H1 (cell line): ENCODE results near the gene ESYT2. TPM values are rescaled to one million over a fixed set of nuclear protein-coding genes. Genes with fewer than 3 reads are reported as not detected.

ENCODE experiments used
- CTCF ChIA-PET: fragments of 300-600 bp; sonication (Branson Sonifier 250); formaldehyde crosslinking; loops from one replicate; lab custom pipeline; 2021; ENCODE audit not compliant: partially characterized antibody; lab: Charles Lee
- POLR2A ChIA-PET: fragments of 300-600 bp; sonication (Branson Sonifier 250); formaldehyde crosslinking; loops from one replicate; lab custom pipeline; 2021; ENCODE audit warnings: inconsistent platforms; ENCODE audit not compliant: partially characterized antibody; lab: Charles Lee
- DNase-seq, 2 experiments: peaks; one replicate each; pipeline versions ENCODE4 v3.0.0 to v3.0.0-alpha.2; 2010 to 2022; ENCODE audit warnings: low spot score in 2 of 2, low read depth in 1 of 2, mixed read lengths in 1 of 2
- FAIRE-seq: peaks from 2 replicates; lab custom pipeline; 2011; peaks lifted over from hg19 to GRCh38; lab: Jason Lieb, UNC
- H2AFZ ChIP-seq: 2 replicates; pipeline ENCODE4 v1.8.1; 2012; ENCODE audit warnings: low read length, inconsistent platforms
- H2AK5ac ChIP-seq: 2 replicates; pipeline ENCODE4 v1.6.1; 2013; ENCODE audit warnings: low read depth, low read length
- H2BK120ac ChIP-seq: replicated peaks from 2 replicates; pipeline ENCODE3; 2013; ENCODE audit warnings: low read depth, low read length, inconsistent platforms
- H2BK12ac ChIP-seq: 2 replicates; pipeline ENCODE4 v1.6.1; 2013; ENCODE audit warnings: low read depth, low read length
- H2BK15ac ChIP-seq: 2 replicates; pipeline ENCODE4 v1.6.1; 2013; ENCODE audit warnings: low read length
- H2BK20ac ChIP-seq: 2 replicates; pipeline ENCODE4 v1.6.1; 2013; ENCODE audit warnings: low read length
- H2BK5ac ChIP-seq: 2 replicates; pipeline ENCODE4 v1.6.1; 2013; ENCODE audit warnings: low read depth, low read length
- H3K14ac ChIP-seq: 2 replicates; pipeline ENCODE4 v1.6.1; 2013; ENCODE audit warnings: inconsistent platforms; ENCODE audit not compliant: insufficient read length
- H3K18ac ChIP-seq: 2 replicates; pipeline ENCODE4 v1.6.1; 2013; ENCODE audit warnings: low read length; ENCODE audit errors: extremely low read depth
- H3K23ac ChIP-seq: 2 replicates; pipeline ENCODE4 v1.6.1; 2013; ENCODE audit warnings: inconsistent platforms; ENCODE audit not compliant: insufficient read length
- H3K23me2 ChIP-seq: 2 replicates; pipeline ENCODE4 v1.6.1; 2013; ENCODE audit warnings: low read depth, low read length
- H3K27ac ChIP-seq: 2 replicates; pipeline ENCODE4 v1.6.1; 2011; ENCODE audit warnings: low read depth, low read length, inconsistent platforms
- H3K27me3 ChIP-seq, 4 experiments: replicated peaks in 1 of 4; 1 replicate in 1 of 4; 2 replicates in 3 of 4; pipeline versions ENCODE4 v1.6.1 to v1.8.1; 2011 to 2013; ENCODE audit warnings: low read length in 3 of 4, mild to moderate bottlenecking in 3 of 4, inconsistent platforms in 2 of 4, mixed read lengths in 2 of 4, moderate library complexity in 1 of 4; ENCODE audit not compliant: control insufficient read depth in 3 of 4, insufficient read depth in 3 of 4; ENCODE audit errors: extremely low read depth in 1 of 4
- H3K36me3 ChIP-seq, 4 experiments: 2 replicates each; pipeline versions ENCODE4 v1.6.1 to v1.8.1; 2011 to 2013; ENCODE audit warnings: mild to moderate bottlenecking in 4 of 4, low read length in 3 of 4, moderate library complexity in 2 of 4, control low read depth in 1 of 4, inconsistent platforms in 1 of 4; ENCODE audit not compliant: insufficient read depth in 4 of 4, control insufficient read depth in 2 of 4
- H3K4ac ChIP-seq: replicated peaks from 2 replicates; pipeline ENCODE3; 2013; ENCODE audit warnings: low read length, low read depth, mixed read lengths, inconsistent platforms; ENCODE audit not compliant: insufficient read length
- H3K4me1 ChIP-seq, 4 experiments: replicated peaks in 1 of 4; 1 replicate in 1 of 4; 2 replicates in 3 of 4; pipeline versions ENCODE4 v1.6.1 to v1.8.1; 2011 to 2013; ENCODE audit warnings: low read length in 3 of 4, inconsistent platforms in 2 of 4, mixed read lengths in 1 of 4; ENCODE audit not compliant: insufficient read depth in 4 of 4, control insufficient read depth in 3 of 4
- H3K4me2 ChIP-seq, 2 experiments: 2 replicates each; pipeline versions ENCODE4 v1.6.1 to v1.8.1; 2011 to 2013; ENCODE audit warnings: low read depth in 2 of 2, low read length in 2 of 2, control low read depth in 1 of 2, inconsistent platforms in 1 of 2, mild to moderate bottlenecking in 1 of 2; ENCODE audit not compliant: insufficient read depth in 1 of 2
- H3K4me3 ChIP-seq, 4 experiments: fragments of 200-600, 300-600 bp in 1 of 4; sonication (generic), shearing (Covaris generic), sonication (Bioruptor Twin) in 1 of 4; 2 replicates each; pipeline versions ENCODE4 v1.5.1 to v1.8.1; 2011 to 2016; ENCODE audit warnings: low read length in 4 of 4, low read depth in 3 of 4, control low read depth in 2 of 4, inconsistent platforms in 2 of 4, mild to moderate bottlenecking in 2 of 4, mixed read lengths in 1 of 4, moderate library complexity in 1 of 4; ENCODE audit not compliant: insufficient read depth in 2 of 4; ENCODE audit errors: extremely low read depth in 1 of 4
- H3K56ac ChIP-seq: replicated peaks from 2 replicates; pipeline ENCODE3; 2013; ENCODE audit warnings: low read depth, mild to moderate bottlenecking, mixed read lengths, low read length, inconsistent platforms; ENCODE audit not compliant: insufficient read length
- H3K79me1 ChIP-seq: 2 replicates; pipeline ENCODE4 v1.6.1; 2013; ENCODE audit warnings: low read depth, low read length, control low read depth
- H3K79me2 ChIP-seq, 2 experiments: 2 replicates each; pipeline versions ENCODE4 v1.6.1 to v1.8.1; 2012 to 2013; ENCODE audit warnings: low read length in 2 of 2, mild to moderate bottlenecking in 2 of 2, inconsistent platforms in 1 of 2; ENCODE audit not compliant: insufficient read depth in 2 of 2, control insufficient read depth in 1 of 2
- H3K9ac ChIP-seq, 4 experiments: replicated peaks in 1 of 4; 1 replicate in 1 of 4; 2 replicates in 3 of 4; pipeline versions ENCODE4 v1.6.1 to v1.8.1; 2011 to 2013; ENCODE audit warnings: low read depth in 3 of 4, low read length in 3 of 4, control low read depth in 2 of 4, mild to moderate bottlenecking in 2 of 4, moderate library complexity in 2 of 4, inconsistent platforms in 1 of 4; ENCODE audit errors: extremely low read depth in 1 of 4
- H3K9me3 ChIP-seq, 2 experiments: 2 replicates each; pipeline versions ENCODE4 v1.6.1 to v1.8.1; 2012 to 2013; ENCODE audit warnings: mild to moderate bottlenecking in 2 of 2, moderate library complexity in 2 of 2, control low read depth in 1 of 2, inconsistent platforms in 1 of 2, low read depth in 1 of 2, low read length in 1 of 2, mixed read lengths in 1 of 2; ENCODE audit not compliant: insufficient read depth in 2 of 2
- H4K20me1 ChIP-seq, 2 experiments: replicated peaks in 1 of 2; 2 replicates each; pipeline versions ENCODE3 to v1.8.1; 2011 to 2013; ENCODE audit warnings: inconsistent platforms in 2 of 2, low read length in 2 of 2, mild to moderate bottlenecking in 1 of 2; ENCODE audit not compliant: insufficient read depth in 2 of 2, control insufficient read depth in 1 of 2
- H4K5ac ChIP-seq: 2 replicates; pipeline ENCODE4 v1.6.1; 2013; ENCODE audit warnings: low read length, low read depth, mixed read lengths, inconsistent platforms; ENCODE audit not compliant: insufficient read length
- H4K8ac ChIP-seq: 2 replicates; pipeline ENCODE4 v1.8.0; 2013; ENCODE audit warnings: mild to moderate bottlenecking, moderate library complexity, low read length, inconsistent platforms; ENCODE audit not compliant: insufficient read depth; ENCODE audit errors: extremely low read depth
- H4K91ac ChIP-seq: replicated peaks from 2 replicates; pipeline ENCODE3; 2013; ENCODE audit warnings: low read length, mixed read lengths, inconsistent platforms; ENCODE audit not compliant: insufficient read length
- ASH2L ChIP-seq: fragments of 200-600, 300-600 bp; sonication (generic); IDR thresholded peaks from one replicate; pipeline ENCODE4 v1.7.1; 2017; ENCODE audit warnings: low read length
- CEBPB ChIP-seq: IDR thresholded peaks from 2 replicates; pipeline ENCODE4 v1.6.1; 2012; ENCODE audit warnings: low read depth, low read length
- EP300 ChIP-seq, 2 experiments: IDR thresholded peaks; 1 replicate in 1 of 2; 2 replicates in 1 of 2; pipeline ENCODE4 v1.6.1; 2011 to 2012; ENCODE audit warnings: low read depth in 2 of 2, low read length in 2 of 2, mild to moderate bottlenecking in 2 of 2, borderline replicate concordance in 1 of 2, inconsistent platforms in 1 of 2, moderate library complexity in 1 of 2
- HDAC2 ChIP-seq, 2 experiments: fragments of 300-600 bp in 1 of 2; sonication (generic) in 1 of 2; IDR thresholded peaks; 2 replicates each; pipeline ENCODE4 v1.6.1; 2011 to 2012; ENCODE audit warnings: low read depth in 2 of 2, low read length in 2 of 2, mild to moderate bottlenecking in 2 of 2, moderate library complexity in 2 of 2, borderline replicate concordance in 1 of 2, inconsistent platforms in 1 of 2
- MAFK ChIP-seq: IDR thresholded peaks from 2 replicates; pipeline ENCODE4 v1.6.1; 2012; ENCODE audit warnings: low read depth, mild to moderate bottlenecking, improper control_type of control experiment, low read length
- PHF8 ChIP-seq: fragments of 200-600 bp; sonication (generic); conservative IDR thresholded peaks from 2 replicates; pipeline ENCODE4 v1.7.1; 2012; ENCODE audit warnings: low read depth, mild to moderate bottlenecking, inconsistent platforms, low read length, moderate library complexity
- POU5F1 ChIP-seq: IDR thresholded peaks from 2 replicates; pipeline ENCODE4 v1.6.1; 2011; ENCODE audit warnings: low read depth, mild to moderate bottlenecking, low read length, moderate library complexity
- RBBP5 ChIP-seq: IDR thresholded peaks from 2 replicates; pipeline ENCODE4 v1.7.1; 2012; ENCODE audit warnings: low read depth, mild to moderate bottlenecking, inconsistent platforms, low read length, moderate library complexity, borderline replicate concordance
- SP2 ChIP-seq: IDR thresholded peaks from 2 replicates; pipeline ENCODE4 v1.6.1; 2012; ENCODE audit warnings: mild to moderate bottlenecking, low read length, inconsistent platforms
- TEAD4 ChIP-seq: IDR thresholded peaks from 2 replicates; pipeline ENCODE4 v1.6.1; 2012; ENCODE audit warnings: low read depth, low read length, inconsistent platforms, mixed read lengths
- WGBS, 2 experiments: shearing (Covaris generic) in 1 of 2; methylation state at CpG; one replicate each; pipeline versions ENCODE4 v1.1.6 to v1.1.7; 2013 to 2015; ENCODE audit warnings: low lambda C conversion rate in 2 of 2, mixed read lengths in 2 of 2, inconsistent platforms in 1 of 2, low coverage in 1 of 2, missing lambda C conversion rate in 1 of 2; ENCODE audit not compliant: insufficient replicate concordance in 2 of 2, insufficient coverage in 1 of 2, insufficient read length in 1 of 2; ENCODE audit errors: extremely low coverage in 1 of 2, missing lambda C conversion rate in 1 of 2; 5-methylcytosine and 5-hydroxymethylcytosine counted together
- polyA plus RNA-seq, 7 experiments: library from polyadenylated mRNA; depleted of rRNA in 3 of 7; stranded (reverse) in 5 of 7; unstranded in 2 of 7; fragments of >200 nt in 5 of 7; fragments of 200-250 nt in 2 of 7; gene quantifications; 1 replicate in 5 of 7; 2 replicates in 1 of 7; 4 replicates in 1 of 7; pipeline versions ENCODE4 v1.2.1 to v1.2.3, GENCODE V29; 2011 to 2013; ENCODE audit warnings: missing spikeins in 2 of 7, mixed read lengths in 2 of 7
- total RNA-seq: library from RNA; stranded (reverse); fragmentation: NEBNext Ultra II Directional; extraction: Animal tissue kit (Norgen Biotek cat#: 25700); gene quantifications from 2 replicates; pipeline ENCODE4 v1.2.1, GENCODE V29; 2021

ESYT2 gene
- total and polyA plus RNA-seq, 2 of the 8 experiments (the other 6 are each of a cell fraction or from before 2014, with no cell fraction given) = 27.0 to 37.5 TPM

DNA sequence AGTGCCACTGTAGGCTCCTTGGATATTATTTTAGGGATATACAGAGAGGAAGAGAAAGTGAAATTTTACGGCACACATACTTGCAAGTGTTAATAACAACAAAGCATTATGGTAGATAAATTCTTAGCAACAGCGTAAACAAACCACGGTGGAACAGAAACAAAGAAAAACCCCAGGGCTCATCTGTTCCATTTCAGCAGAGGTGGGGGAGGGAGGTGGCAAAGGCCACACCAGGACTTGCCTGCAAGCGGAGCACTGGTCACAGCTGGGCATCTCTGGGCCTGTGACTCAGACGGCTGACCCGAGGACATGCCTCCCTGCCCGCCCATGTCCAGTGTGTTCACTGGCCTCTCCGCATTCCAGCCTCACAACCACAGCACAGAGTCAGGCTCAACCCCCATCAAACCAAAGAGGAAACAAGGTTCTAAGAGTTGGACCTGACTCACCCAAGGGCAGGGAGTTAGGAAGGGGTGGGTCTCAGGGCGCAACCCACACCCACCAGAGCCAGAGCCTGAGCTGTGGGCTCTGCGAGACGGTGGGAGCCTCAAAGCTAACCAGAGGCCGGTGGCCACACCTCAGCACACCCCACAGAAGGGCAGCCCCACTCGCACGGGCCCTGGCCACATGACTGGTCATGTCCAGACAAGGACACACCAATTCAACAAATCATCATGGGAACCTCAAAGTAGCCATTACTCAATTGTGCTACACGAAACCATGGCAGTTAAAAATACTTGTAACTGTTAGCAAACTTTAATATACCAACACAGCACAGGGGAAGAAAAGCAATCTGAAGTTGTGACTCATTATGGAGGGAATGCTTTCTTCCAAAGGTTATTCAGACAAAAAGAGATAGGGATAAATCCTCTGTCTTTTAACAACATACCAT is 10.7 kb downstream of the ESYT2 start:
- Histone ChIP-seq H3K4me2 (peak overlapping the region; percentile 22 to 64), H2BK5ac (peak overlapping the region; percentile 84), H2AK5ac (peak overlapping the region; percentile 54; the same call in 1 of the 2 replicates), H3K9me3 (no peaks in the 10 kb centered on the region), H3K4ac (no peak overlapping the region), H4K20me1 (peaks cover 3 to 6% of the 10 kb centered on the region in 2 experiments), H3K36me3 (no peaks in the 10 kb centered on the region), H3K9ac (peak overlapping the region in 2 of 4 experiments; percentile 3 to 45; a peak in 3 of 7 replicates), H2BK120ac (peak overlapping the region; percentile 69), H4K91ac (peak overlapping the region; percentile 84), H3K79me1 (peaks cover 5% of the 10 kb centered on the region; the same call in 1 of the 2 replicates), H4K5ac (peak overlapping the region; percentile 14), H3K27me3 (no peaks in the 10 kb centered on the region), H3K23ac (no peak overlapping the region), H2BK20ac (peak overlapping the region; percentile 40; the same call in 1 of the 2 replicates), H2AFZ (no peak overlapping the region), H2BK15ac (peak overlapping the region; percentile 5; the same call in 1 of the 2 replicates), H3K4me1 (peaks cover 14 to 30% (median 20%) of the 10 kb centered on the region in 4 experiments), H2BK12ac (peak overlapping the region; percentile 97), H3K79me2 (peaks cover 0 to 90% of the 10 kb centered on the region in 2 experiments; a peak in 3 of 4 replicates), H3K56ac (no peak overlapping the region), H3K14ac (no peak overlapping the region), H3K23me2 (no peaks in the 10 kb centered on the region), H3K27ac (peak overlapping the region; percentile 87), H3K4me3 (peak overlapping the region in 3 of 4 experiments; percentile 20 to 34 (median 22); a peak in 4 of 8 replicates), H3K18ac (peak overlapping the region; percentile 72), H4K8ac (peak overlapping the region; percentile 88; the same call in 1 of the 2 replicates)
- DNase-seq (peak; percentile 50 to 56), FAIRE-seq (no peak)
- POLR2A ChIA-PET = interaction anchor here (2.1 kb wide), 1 partner anchor 9 kb away, joined by 5 read pairs; no protein-coding TSS in a partner anchor
- CTCF ChIA-PET = no interaction called here
- 52% methylated on average over 15 of the region's 15 CpGs; no CpG with 5 or more reads in 1 of the 2 experiments for WGBS, 2 experiments
- TF ChIP-seq SP2 (no peak), HDAC2 (IDR thresholded peaks at IDR 0.05; ENCODE audit: borderline replicate concordance in 1 of 2, low read depth in 2 of 2, low read length in 2 of 2) (peak in 1 of 2 experiments; percentile 44; a peak in 1 of 4 replicates), POU5F1 (no peak), ASH2L (peak; percentile 78), PHF8 (no peak), CEBPB (no peak), RBBP5 (0 out of 2 replicates have a peak, but pooled peaks have one; percentile 52), TEAD4 (peak; percentile 81), EP300 (IDR thresholded peaks at IDR 0.05; ENCODE audit: borderline replicate concordance in 1 of 2, low read depth in 2 of 2, low read length in 2 of 2) (0 out of 3 replicates have a peak, but pooled peaks of 1 of the 2 experiments have one; percentile 11), MAFK (no peak; the same call in 1 of the 2 replicates)
